Bronchial epithelial cell (primary cell): ENCODE data around the gene CAMK1. TPM values are rescaled to one million over a fixed set of nuclear protein-coding genes. Genes with fewer than 3 reads are reported as not detected.

Experiments used
- DNase-seq: peaks from one replicate; pipeline ENCODE4 v3.0.0-alpha.2; 2010; ENCODE audit warnings: low read depth
- FAIRE-seq: peaks from 2 replicates; lab custom pipeline; 2011; peaks lifted over from hg19 to GRCh38; lab: Jason Lieb, UNC
- H3K27me3 ChIP-seq: 2 replicates; pipeline ENCODE4 v1.5.1; 2011; ENCODE audit warnings: low read length; ENCODE audit not compliant: control insufficient read depth, insufficient read depth
- H3K36me3 ChIP-seq: 2 replicates; pipeline ENCODE4 v1.5.1; 2011; ENCODE audit warnings: low read length; ENCODE audit not compliant: control insufficient read depth, insufficient read depth
- H3K4me3 ChIP-seq: 2 replicates; pipeline ENCODE4 v1.5.1; 2011; ENCODE audit warnings: mild to moderate bottlenecking, low read depth, low read length, control low read depth
- total RNA-seq: library from RNA; depleted of rRNA; stranded (reverse); fragments of >200 nt; gene quantifications from 2 replicates; pipeline ENCODE4 v1.2.1, GENCODE V29; 2014
- TF ChIP-seq, protein P1 (sequence below): IDR thresholded peaks from 2 replicates; pipeline ENCODE4 v1.5.1; 2011; ENCODE audit warnings: mild to moderate bottlenecking, moderate library complexity, low read length, control low read depth, inconsistent platforms; ENCODE audit not compliant: insufficient read depth, severe bottlenecking

Gene CAMK1
- total RNA-seq, 1 donor from 2014 or later: 18.2 TPM

DNA sequence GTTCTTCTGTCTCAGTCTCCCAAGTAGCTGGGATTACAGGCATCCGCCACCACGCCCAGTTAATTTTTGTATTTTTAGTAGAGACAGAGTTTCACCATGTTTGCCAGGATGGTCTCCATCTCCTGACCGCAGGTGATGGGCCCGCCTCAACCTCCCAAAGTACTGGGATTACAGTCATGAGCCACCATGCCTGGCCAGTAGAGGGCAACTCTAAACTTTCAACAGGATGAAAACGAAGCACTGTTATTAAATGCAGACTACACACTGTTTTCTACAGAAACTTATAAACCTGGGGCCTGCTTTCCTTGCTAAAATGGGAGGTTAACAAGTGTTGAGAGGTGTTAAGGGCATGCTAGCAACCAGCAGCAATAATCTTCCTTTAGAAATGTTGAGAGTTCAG, 30.8 kb upstream of the CAMK1 start:
- Histone ChIP-seq H3K4me3 (no peak overlapping the region), H3K27me3 (no peaks in the 10 kb centered on the region), H3K36me3 (peaks cover 38% of the 10 kb centered on the region)
- FAIRE-seq (no peak), DNase-seq (no peak)
- TF ChIP-seq, protein P1, sequence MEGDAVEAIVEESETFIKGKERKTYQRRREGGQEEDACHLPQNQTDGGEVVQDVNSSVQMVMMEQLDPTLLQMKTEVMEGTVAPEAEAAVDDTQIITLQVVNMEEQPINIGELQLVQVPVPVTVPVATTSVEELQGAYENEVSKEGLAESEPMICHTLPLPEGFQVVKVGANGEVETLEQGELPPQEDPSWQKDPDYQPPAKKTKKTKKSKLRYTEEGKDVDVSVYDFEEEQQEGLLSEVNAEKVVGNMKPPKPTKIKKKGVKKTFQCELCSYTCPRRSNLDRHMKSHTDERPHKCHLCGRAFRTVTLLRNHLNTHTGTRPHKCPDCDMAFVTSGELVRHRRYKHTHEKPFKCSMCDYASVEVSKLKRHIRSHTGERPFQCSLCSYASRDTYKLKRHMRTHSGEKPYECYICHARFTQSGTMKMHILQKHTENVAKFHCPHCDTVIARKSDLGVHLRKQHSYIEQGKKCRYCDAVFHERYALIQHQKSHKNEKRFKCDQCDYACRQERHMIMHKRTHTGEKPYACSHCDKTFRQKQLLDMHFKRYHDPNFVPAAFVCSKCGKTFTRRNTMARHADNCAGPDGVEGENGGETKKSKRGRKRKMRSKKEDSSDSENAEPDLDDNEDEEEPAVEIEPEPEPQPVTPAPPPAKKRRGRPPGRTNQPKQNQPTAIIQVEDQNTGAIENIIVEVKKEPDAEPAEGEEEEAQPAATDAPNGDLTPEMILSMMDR: peak; percentile 27

DNA sequence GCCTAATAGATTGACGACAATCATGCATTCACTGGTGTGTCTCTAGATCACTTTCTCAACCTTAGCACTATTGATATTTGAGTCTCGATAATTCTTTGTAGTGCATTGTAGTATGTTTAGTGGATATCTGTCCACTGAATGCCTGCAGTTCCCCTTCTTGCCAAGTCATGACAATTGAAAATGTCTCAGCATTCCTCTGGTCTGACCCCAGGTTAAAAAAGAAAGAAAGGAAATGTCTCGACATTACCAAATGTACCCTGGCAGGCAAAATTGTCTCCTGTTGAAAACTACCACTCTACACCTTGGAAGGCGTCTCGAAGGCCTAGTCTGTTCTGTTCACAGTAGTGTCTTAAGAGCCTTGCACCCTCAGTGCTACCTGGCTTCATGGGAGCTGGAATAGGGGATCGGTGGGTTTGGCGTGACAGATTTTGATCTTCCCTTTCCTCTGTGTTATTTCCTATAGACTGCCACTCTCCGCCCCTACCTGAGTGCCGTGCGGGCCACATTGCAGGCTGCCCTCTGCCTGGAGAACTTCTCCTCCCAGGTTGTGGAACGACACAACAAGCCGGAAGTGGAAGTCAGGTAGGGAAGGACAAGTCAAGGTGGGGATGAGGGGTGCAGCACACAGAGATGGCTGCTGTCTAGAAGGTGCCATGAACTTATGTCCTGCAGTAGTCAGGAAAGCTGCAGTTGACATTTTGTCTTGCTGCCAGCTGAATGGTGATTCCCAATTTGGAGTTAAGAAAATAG, 27.6 kb upstream of the CAMK1 start:
- DNase-seq: no peak
- H3K4me3 ChIP-seq: no peak overlapping the region
- FAIRE-seq: no peak
- no peaks in the 10 kb centered on the region for H3K27me3 ChIP-seq
- TF ChIP-seq, protein P1: no peak
- H3K36me3 ChIP-seq: peaks cover 28% of the 10 kb centered on the region

GRCh38 chr3:9795207-9795606, 25.5 kb upstream of the CAMK1 start:
- Histone ChIP-seq H3K4me3 (no peak overlapping the region), H3K36me3 (peaks cover 22% of the 10 kb centered on the region), H3K27me3 (no peaks in the 10 kb centered on the region)
- FAIRE-seq (no peak), DNase-seq (no peak)
- TF ChIP-seq, protein P1: no peak

- TF ChIP-seq, protein P1: no peak
- Histone ChIP-seq H3K27me3 (no peaks in the 10 kb centered on the region), H3K36me3 (peaks cover 18% of the 10 kb centered on the region), H3K4me3 (no peak overlapping the region)
- FAIRE-seq (no peak), DNase-seq (no peak)
Measured at GRCh38 chr3:9794400-9794799, 24.7 kb upstream of the CAMK1 start.

DNA sequence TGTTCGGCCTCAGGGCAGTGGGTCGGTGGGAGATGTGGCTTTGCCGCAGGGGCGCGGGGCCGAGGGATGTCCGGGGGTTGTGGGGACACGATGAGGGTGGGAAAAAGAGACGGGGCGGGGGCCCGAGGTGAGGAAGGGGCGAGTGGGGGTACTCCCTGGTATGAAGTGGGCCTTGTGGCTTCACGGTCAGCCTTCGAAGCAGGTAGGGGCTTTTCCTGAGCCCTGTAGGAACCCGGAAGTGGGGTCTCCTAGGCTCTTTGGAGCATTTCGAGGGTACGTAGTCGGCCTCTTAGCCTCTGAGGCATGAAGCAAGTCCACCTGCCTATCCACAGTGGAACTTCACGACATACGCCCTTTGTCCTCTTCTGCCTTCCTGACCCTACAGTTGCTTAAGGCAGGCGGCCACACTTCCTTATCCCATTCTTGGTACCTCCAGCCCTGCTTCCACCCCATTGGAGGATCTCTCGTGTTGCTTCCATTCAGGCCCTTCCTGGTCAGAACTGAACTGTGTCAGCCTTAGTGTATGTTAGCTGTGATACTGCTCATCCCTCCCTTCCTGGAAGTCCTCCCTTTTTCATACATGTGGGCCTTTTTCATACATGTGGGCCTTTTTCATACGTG, 23.5 kb upstream of the CAMK1 start:
- Histone ChIP-seq H3K36me3 (peaks cover 18% of the 10 kb centered on the region), H3K4me3 (peak overlapping the region; percentile 94), H3K27me3 (no peaks in the 10 kb centered on the region)
- TF ChIP-seq, protein P1: no peak
- FAIRE-seq: no peak
- DNase-seq: peak; percentile 42
